Ishikawa (cell line): ENCODE data around the gene CISD1.

Experiments used
- CEBPB ChIP-seq: IDR thresholded peaks from 2 replicates; pipeline ENCODE4 v1.6.1; 2012
- CREB1 ChIP-seq: IDR thresholded peaks from 2 replicates; pipeline ENCODE4 v1.6.1; 2012; ENCODE audit warnings: low read depth
- EGR1 ChIP-seq: IDR thresholded peaks from 2 replicates; pipeline ENCODE4 v1.6.1; 2012
- FOXM1 ChIP-seq: IDR thresholded peaks from 2 replicates; pipeline ENCODE4 v1.6.1; 2012; ENCODE audit warnings: low read depth, borderline replicate concordance
- MAX ChIP-seq: IDR thresholded peaks from 2 replicates; pipeline ENCODE4 v1.6.1; 2012
- RAD21 ChIP-seq: IDR thresholded peaks from 2 replicates; pipeline ENCODE4 v1.6.1; 2012; ENCODE audit warnings: low read depth
- TAF1 ChIP-seq: IDR thresholded peaks from 2 replicates; pipeline ENCODE4 v1.6.1; 2012; ENCODE audit warnings: low read depth, mild to moderate bottlenecking
- TCF12 ChIP-seq: IDR thresholded peaks from 2 replicates; pipeline ENCODE4 v1.6.1; 2012; ENCODE audit warnings: low read depth
- TEAD4 ChIP-seq: IDR thresholded peaks from 2 replicates; pipeline ENCODE4 v1.6.1; 2012
- USF1 ChIP-seq: IDR thresholded peaks from 2 replicates; pipeline ENCODE4 v1.6.1; 2012
- YY1 ChIP-seq: IDR thresholded peaks from 2 replicates; pipeline ENCODE4 v1.6.1; 2012; ENCODE audit warnings: low read depth
- ZBTB7A ChIP-seq: IDR thresholded peaks from 2 replicates; pipeline ENCODE4 v1.6.1; 2012; ENCODE audit warnings: low read depth
- TF ChIP-seq, protein P1 (sequence below): IDR thresholded peaks from 2 replicates; pipeline ENCODE4 v1.6.1; 2012; ENCODE audit warnings: low read depth, mild to moderate bottlenecking

DNA sequence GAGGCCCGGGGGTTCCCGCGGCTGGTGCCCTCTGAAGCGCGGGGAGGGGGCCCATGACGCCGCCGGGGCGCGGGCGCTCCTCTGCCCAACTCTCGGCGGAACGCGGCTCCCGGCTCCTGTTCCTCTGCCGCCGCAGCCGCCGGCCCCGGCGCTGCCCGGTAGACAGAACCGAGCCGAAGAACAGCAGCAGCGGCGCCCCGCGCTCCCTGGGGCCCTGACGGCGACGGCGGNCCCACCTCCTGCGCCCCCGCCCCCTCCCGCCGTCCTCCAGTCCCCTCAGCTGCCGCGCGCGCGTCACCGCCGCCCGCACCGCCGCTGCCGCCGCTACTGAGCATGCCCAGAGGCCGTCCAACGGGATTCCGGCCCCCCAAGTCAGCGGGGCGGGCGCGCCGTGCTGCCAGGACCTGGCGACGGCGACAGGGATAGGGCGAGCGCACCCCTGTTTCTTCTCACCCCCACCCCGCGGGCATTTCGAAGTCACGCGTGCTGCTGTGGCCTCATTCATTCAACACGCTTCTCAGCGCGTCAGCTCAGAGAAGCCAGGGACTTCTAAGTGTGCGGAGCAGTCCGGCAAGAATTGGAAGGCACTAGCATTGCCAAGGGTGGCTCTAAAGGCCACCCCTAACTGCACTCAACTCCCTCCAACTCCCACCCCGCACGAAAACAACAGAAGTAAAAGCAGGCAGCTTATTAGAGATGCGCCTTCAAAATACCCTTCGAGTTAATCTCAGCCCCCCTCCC lies 1.1 kb upstream of the CISD1 start, which contains the start of gene IPMK:
- TF ChIP-seq RAD21: no peak
- TF ChIP-seq TEAD4: peak; percentile 53; the same call in 1 of the 2 replicates
- peak; percentile 59; the same call in 1 of the 2 replicates for TF ChIP-seq TCF12
- 0 out of 2 replicates have a peak, but pooled peaks have one; percentile 36 for TF ChIP-seq TAF1
- TF ChIP-seq, protein P1, sequence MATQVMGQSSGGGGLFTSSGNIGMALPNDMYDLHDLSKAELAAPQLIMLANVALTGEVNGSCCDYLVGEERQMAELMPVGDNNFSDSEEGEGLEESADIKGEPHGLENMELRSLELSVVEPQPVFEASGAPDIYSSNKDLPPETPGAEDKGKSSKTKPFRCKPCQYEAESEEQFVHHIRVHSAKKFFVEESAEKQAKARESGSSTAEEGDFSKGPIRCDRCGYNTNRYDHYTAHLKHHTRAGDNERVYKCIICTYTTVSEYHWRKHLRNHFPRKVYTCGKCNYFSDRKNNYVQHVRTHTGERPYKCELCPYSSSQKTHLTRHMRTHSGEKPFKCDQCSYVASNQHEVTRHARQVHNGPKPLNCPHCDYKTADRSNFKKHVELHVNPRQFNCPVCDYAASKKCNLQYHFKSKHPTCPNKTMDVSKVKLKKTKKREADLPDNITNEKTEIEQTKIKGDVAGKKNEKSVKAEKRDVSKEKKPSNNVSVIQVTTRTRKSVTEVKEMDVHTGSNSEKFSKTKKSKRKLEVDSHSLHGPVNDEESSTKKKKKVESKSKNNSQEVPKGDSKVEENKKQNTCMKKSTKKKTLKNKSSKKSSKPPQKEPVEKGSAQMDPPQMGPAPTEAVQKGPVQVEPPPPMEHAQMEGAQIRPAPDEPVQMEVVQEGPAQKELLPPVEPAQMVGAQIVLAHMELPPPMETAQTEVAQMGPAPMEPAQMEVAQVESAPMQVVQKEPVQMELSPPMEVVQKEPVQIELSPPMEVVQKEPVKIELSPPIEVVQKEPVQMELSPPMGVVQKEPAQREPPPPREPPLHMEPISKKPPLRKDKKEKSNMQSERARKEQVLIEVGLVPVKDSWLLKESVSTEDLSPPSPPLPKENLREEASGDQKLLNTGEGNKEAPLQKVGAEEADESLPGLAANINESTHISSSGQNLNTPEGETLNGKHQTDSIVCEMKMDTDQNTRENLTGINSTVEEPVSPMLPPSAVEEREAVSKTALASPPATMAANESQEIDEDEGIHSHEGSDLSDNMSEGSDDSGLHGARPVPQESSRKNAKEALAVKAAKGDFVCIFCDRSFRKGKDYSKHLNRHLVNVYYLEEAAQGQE: no peak
- peak; percentile 16; the same call in 1 of the 2 replicates for TF ChIP-seq FOXM1
- peak; percentile 98 for TF ChIP-seq MAX
- TF ChIP-seq YY1: no peak
- no peak for TF ChIP-seq CREB1
- TF ChIP-seq ZBTB7A: no peak; the same call in 1 of the 2 replicates
- no peak for TF ChIP-seq CEBPB
- no peak for TF ChIP-seq EGR1
- peak; percentile 43; the same call in 1 of the 2 replicates for TF ChIP-seq USF1
